PC-9 (cell line): ENCODE results near the gene OPRM1. TPM values are rescaled to one million over a fixed set of nuclear protein-coding genes. Genes with fewer than 3 reads are reported as not detected.
"Not testable (repeated sequence)": the region's sequence is repeated elsewhere in the genome, so short reads cannot be mapped to it uniquely, and the experiment has no call there.

Experiments
- BruUV-seq: library from RNA; stranded (reverse); fragments of 400-500 nt; replicated peaks from 2 replicates; lab custom pipeline; 2021; lab: Mats Ljungman, UMichigan
- CTCF ChIA-PET: fragments of 300-600 bp; sonication (Branson Sonifier 250); formaldehyde crosslinking; loops from one replicate; lab custom pipeline; 2022; ENCODE audit warnings: antibody characterized with exemption; lab: Charles Lee
- POLR2A ChIA-PET: fragments of 300-600 bp; sonication (Branson Sonifier 250); formaldehyde crosslinking; loops from one replicate; lab custom pipeline; 2022; ENCODE audit warnings: antibody characterized with exemption; ENCODE audit not compliant: unreplicated experiment; lab: Charles Lee
- DNase-seq, 2 experiments: peaks; one replicate each; pipeline versions ENCODE4 v3.0.0 to v3.0.0-alpha.2; 2015 to 2022; ENCODE audit warnings: mixed read lengths in 1 of 2
- H2AFZ ChIP-seq: fragments of 200-600 bp; sonication (generic); 2 replicates; pipeline ENCODE4 v1.8.1; 2017; ENCODE audit warnings: antibody characterized with exemption
- H3F3A ChIP-seq: fragments of 200-600 bp; sonication (generic); 2 replicates; pipeline ENCODE4 v1.8.1; 2017; ENCODE audit warnings: antibody characterized with exemption, mild to moderate bottlenecking, low read depth; ENCODE audit not compliant: insufficient read depth
- H3K27ac ChIP-seq: fragments of 200-600 bp; sonication (generic); 2 replicates; pipeline ENCODE4 v1.6.1; 2016; ENCODE audit warnings: mixed run types
- H3K27me3 ChIP-seq: fragments of 200-600 bp; sonication (generic); 2 replicates; pipeline ENCODE4 v1.6.1; 2016; ENCODE audit warnings: low read depth, mixed run types; ENCODE audit not compliant: insufficient read depth
- H3K36me3 ChIP-seq: fragments of 200-600 bp; sonication (generic); 2 replicates; pipeline ENCODE4 v1.6.1; 2016; ENCODE audit warnings: low read depth, mixed run types
- H3K4me1 ChIP-seq: fragments of 200-600 bp; sonication (generic); replicated peaks from 2 replicates; pipeline ENCODE4 v1.6.1; 2016; ENCODE audit warnings: mixed run types; ENCODE audit not compliant: insufficient read depth
- H3K4me2 ChIP-seq: fragments of 200-600 bp; sonication (generic); 2 replicates; pipeline ENCODE4 v1.6.1; 2017; ENCODE audit warnings: mixed run types
- H3K4me3 ChIP-seq: fragments of 200-600 bp; sonication (generic); 2 replicates; pipeline ENCODE4 v1.6.1; 2016; ENCODE audit warnings: mixed run types
- H3K79me2 ChIP-seq: fragments of 200-600 bp; sonication (generic); 2 replicates; pipeline ENCODE4 v1.6.1; 2017; ENCODE audit warnings: low read depth, mixed run types
- H3K9me2 ChIP-seq: fragments of 200-600 bp; sonication (generic); 2 replicates; pipeline ENCODE4 v1.8.1; 2017; ENCODE audit warnings: mild to moderate bottlenecking; ENCODE audit not compliant: insufficient read depth
- H3K9me3 ChIP-seq: fragments of 200-600 bp; sonication (generic); 2 replicates; pipeline ENCODE4 v1.8.1; 2016; ENCODE audit warnings: low read depth; ENCODE audit not compliant: insufficient read depth
- H4K20me1 ChIP-seq: fragments of 200-600 bp; sonication (generic); 2 replicates; pipeline ENCODE4 v1.8.1; 2017; ENCODE audit not compliant: insufficient read depth
- EZH2 ChIP-seq: fragments of 200-600 bp; sonication (generic); IDR thresholded peaks from 2 replicates; pipeline ENCODE4 v1.8.0; 2017; ENCODE audit warnings: antibody characterized with exemption, low read depth
- intact Hi-C: fragments of 100-400 bp; cut with micrococcal nuclease; formaldehyde crosslinking; loops from one replicate; pipeline ENCODE4 v1.10.0; 2022; ENCODE audit not compliant: unreplicated experiment
- total RNA-seq: library from RNA; stranded (reverse); gene quantifications from 2 replicates; pipeline ENCODE4 v1.2.3, GENCODE V29; 2021
- TF ChIP-seq, protein P1 (sequence below): fragments of 200-600 bp; sonication (generic); conservative IDR thresholded peaks from 2 replicates; pipeline ENCODE4 v1.6.1; 2017; ENCODE audit warnings: mixed run types, antibody characterized with exemption, mild to moderate bottlenecking, moderate library complexity

The OPRM1 gene
- total RNA-seq, 1 experiment from 2014 or later = not detected

DNA sequence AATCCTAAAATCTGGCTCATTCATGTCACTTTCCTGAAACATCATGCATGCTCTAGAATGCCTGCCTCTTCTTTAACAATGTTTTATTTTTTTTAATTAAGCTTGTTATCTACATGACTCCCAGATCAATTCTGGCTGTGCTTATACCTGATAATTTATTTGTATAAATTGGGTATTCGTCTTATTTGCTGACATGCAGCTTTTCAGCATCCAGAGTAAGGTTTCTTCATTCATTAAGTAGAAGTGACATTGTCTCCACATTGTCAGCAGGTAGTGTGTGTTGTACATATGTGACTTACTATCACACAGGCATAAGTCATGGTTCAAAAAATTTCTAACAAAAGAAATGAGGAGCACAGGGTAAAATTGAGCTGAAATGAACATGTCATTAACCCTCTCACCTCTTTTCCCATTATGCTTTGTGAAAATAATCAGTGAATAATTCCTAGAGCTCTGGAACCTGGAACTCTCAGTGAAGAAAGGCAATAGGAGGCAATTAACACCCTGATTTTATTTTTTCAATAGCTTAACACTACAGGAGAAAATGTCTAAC lies 157.4 kb downstream of the OPRM1 start:
- Histone ChIP-seq H3K4me3 (no peak overlapping the region), H3K27me3 (no peaks in the 10 kb centered on the region), H3F3A (no peaks in the 10 kb centered on the region), H3K27ac (no peak overlapping the region), H3K4me2 (no peak overlapping the region), H3K79me2 (no peaks in the 10 kb centered on the region), H3K9me3 (no peaks in the 10 kb centered on the region), H3K36me3 (no peaks in the 10 kb centered on the region), H2AFZ (no peak overlapping the region), H4K20me1 (no peaks in the 10 kb centered on the region), H3K4me1 (no peaks in the 10 kb centered on the region), H3K9me2 (no peaks in the 10 kb centered on the region)
- BruUV-seq = no TSS peak
- CTCF ChIA-PET = no interaction called here
- POLR2A ChIA-PET = no interaction called here
- intact Hi-C loops = no loop called here
- no peak for DNase-seq
- TF ChIP-seq, protein P1, sequence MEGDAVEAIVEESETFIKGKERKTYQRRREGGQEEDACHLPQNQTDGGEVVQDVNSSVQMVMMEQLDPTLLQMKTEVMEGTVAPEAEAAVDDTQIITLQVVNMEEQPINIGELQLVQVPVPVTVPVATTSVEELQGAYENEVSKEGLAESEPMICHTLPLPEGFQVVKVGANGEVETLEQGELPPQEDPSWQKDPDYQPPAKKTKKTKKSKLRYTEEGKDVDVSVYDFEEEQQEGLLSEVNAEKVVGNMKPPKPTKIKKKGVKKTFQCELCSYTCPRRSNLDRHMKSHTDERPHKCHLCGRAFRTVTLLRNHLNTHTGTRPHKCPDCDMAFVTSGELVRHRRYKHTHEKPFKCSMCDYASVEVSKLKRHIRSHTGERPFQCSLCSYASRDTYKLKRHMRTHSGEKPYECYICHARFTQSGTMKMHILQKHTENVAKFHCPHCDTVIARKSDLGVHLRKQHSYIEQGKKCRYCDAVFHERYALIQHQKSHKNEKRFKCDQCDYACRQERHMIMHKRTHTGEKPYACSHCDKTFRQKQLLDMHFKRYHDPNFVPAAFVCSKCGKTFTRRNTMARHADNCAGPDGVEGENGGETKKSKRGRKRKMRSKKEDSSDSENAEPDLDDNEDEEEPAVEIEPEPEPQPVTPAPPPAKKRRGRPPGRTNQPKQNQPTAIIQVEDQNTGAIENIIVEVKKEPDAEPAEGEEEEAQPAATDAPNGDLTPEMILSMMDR = no peak
- TF ChIP-seq EZH2 = no peak

DNA sequence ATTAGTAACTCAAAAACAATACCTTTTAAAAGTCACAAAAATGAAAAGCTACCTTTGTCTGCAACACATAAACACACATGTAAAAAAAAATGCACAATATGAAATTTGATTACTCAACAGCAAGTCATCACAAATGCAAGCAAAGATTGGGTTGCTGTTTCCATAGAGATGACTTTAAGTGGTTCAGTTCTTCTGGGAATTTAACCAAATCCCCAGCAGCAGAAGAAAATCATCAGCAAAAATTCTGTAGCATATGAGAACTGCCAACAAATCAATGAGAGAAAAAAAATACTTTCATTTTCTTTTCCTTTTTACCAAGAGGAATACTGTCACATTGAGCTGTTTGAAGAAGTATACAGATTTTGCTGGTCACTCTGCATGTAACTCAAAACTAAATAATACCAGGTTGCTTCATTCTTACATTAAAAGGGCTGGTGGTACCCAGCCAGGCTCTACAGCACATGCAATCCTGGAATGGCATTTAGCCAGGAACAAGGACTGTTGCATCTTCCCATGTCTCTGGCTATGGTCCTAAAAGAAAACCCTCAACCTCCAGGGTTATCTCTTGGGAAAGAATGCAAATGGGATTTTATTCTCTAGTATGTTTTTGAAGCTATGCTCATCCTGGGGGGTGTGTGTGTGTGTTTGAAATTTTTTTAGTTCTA lies 158.3 kb downstream of the OPRM1 start:
- intact Hi-C loops = no loop called here
- DNase-seq = no peak
- H3K36me3 ChIP-seq = no peaks in the 10 kb centered on the region
- H3K27ac ChIP-seq = no peak overlapping the region
- no TSS peak for BruUV-seq
- ChIA-PET CTCF (no interaction called here), POLR2A (no interaction called here)
- H3K9me3 ChIP-seq = no peaks in the 10 kb centered on the region
- no peaks in the 10 kb centered on the region for H3K9me2 ChIP-seq
- H3F3A ChIP-seq = no peaks in the 10 kb centered on the region
- H2AFZ ChIP-seq = no peak overlapping the region
- no peaks in the 10 kb centered on the region for H3K27me3 ChIP-seq
- no peaks in the 10 kb centered on the region for H3K4me1 ChIP-seq
- H4K20me1 ChIP-seq = no peaks in the 10 kb centered on the region
- H3K79me2 ChIP-seq = no peaks in the 10 kb centered on the region
- TF ChIP-seq, protein P1 = no peak
- no peak for TF ChIP-seq EZH2
- H3K4me2 ChIP-seq = no peak overlapping the region
- H3K4me3 ChIP-seq = no peak overlapping the region

DNA sequence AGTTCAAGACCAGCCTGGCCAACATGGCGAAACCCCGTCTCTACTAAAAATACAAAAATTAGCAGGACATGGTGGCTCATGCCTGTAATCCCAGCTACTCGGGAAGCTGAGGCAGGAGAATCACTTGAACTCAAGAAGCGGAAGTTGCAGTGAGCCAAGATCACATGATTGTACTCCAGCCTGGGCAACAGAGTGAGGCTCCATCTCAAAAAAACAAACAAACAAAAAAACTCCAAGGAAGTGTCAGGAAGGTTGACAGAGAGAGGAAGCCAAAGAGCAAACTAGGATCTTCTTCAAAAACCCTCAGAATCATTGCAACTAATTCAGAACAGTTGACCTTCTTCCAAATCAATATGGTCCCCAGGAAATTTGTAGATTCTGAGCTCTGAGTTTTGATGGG lies 162.6 kb downstream of the OPRM1 start:
- H4K20me1 ChIP-seq, H3K9me2 ChIP-seq, H3K36me3 ChIP-seq, H3K9me3 ChIP-seq, H3K27me3 ChIP-seq, H3K4me3 ChIP-seq, DNase-seq, intact Hi-C loops, H3K4me1 ChIP-seq, H3K79me2 ChIP-seq, H2AFZ ChIP-seq, H3K4me2 ChIP-seq, POLR2A ChIA-PET, CTCF ChIA-PET, H3K27ac ChIP-seq, BruUV-seq, H3F3A ChIP-seq: not testable (repeated sequence)

DNA sequence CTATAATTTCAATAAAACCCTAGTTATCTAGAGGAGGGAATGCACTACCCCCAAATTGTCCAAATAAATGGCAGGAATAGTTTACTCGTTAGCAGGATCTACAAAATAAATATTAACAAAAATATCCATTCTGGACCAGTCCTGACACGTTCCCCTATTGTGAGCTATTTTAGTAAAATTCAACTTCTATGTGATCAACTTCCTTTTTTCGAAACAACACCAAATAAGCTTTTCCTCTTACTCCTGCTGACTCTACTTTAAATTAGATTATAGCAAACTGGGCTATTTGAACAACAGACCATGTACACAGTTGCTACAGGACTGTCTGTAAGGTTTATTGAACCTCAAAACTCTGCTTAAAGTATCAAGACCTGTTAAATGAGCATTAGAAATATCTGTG lies 163.3 kb downstream of the OPRM1 start:
- no peaks in the 10 kb centered on the region for H3F3A ChIP-seq
- CTCF ChIA-PET = no interaction called here
- H3K36me3 ChIP-seq = no peaks in the 10 kb centered on the region
- H3K9me2 ChIP-seq = no peaks in the 10 kb centered on the region
- no peaks in the 10 kb centered on the region for H3K27me3 ChIP-seq
- no peak overlapping the region for H2AFZ ChIP-seq
- H4K20me1 ChIP-seq = no peaks in the 10 kb centered on the region
- POLR2A ChIA-PET = no interaction called here
- no peak overlapping the region for H3K4me3 ChIP-seq
- H3K4me2 ChIP-seq = no peak overlapping the region
- no peaks in the 10 kb centered on the region for H3K9me3 ChIP-seq
- no peak overlapping the region for H3K27ac ChIP-seq
- BruUV-seq = no TSS peak
- no peak for DNase-seq
- intact Hi-C loops = no loop called here
- no peaks in the 10 kb centered on the region for H3K79me2 ChIP-seq
- H3K4me1 ChIP-seq = no peaks in the 10 kb centered on the region
- TF ChIP-seq, protein P1 = no peak
- TF ChIP-seq EZH2 = no peak
